H1 (cell line): ENCODE results near the gene COL25A1. TPM values are rescaled to one million over a fixed set of nuclear protein-coding genes. Genes with fewer than 3 reads are reported as not detected.

ENCODE experiments used
- CHD7 ChIP-seq: fragments of 300-600 bp; sonication (generic); IDR thresholded peaks from 2 replicates; pipeline ENCODE4 v1.7.1; 2012; ENCODE audit warnings: low read length, moderate library complexity, mild to moderate bottlenecking, inconsistent platforms; ENCODE audit not compliant: insufficient replicate concordance
- EGR1 ChIP-seq: IDR thresholded peaks from 2 replicates; pipeline ENCODE4 v1.6.1; 2011; ENCODE audit warnings: low read depth, low read length, borderline replicate concordance
- polyA plus RNA-seq, 7 experiments: library from polyadenylated mRNA; depleted of rRNA in 3 of 7; stranded (reverse) in 5 of 7; unstranded in 2 of 7; fragments of >200 nt in 5 of 7; fragments of 200-250 nt in 2 of 7; gene quantifications; 1 replicate in 5 of 7; 2 replicates in 1 of 7; 4 replicates in 1 of 7; pipeline versions ENCODE4 v1.2.1 to v1.2.3, GENCODE V29; 2011 to 2013; ENCODE audit warnings: missing spikeins in 2 of 7, mixed read lengths in 2 of 7
- total RNA-seq: library from RNA; stranded (reverse); fragmentation: NEBNext Ultra II Directional; extraction: Animal tissue kit (Norgen Biotek cat#: 25700); gene quantifications from 2 replicates; pipeline ENCODE4 v1.2.1, GENCODE V29; 2021

Gene COL25A1
- total and polyA plus RNA-seq, 2 of the 8 experiments (the other 6 are each of a cell fraction or from before 2014, with no cell fraction given) = 1.1 to 8.3 TPM

- TF ChIP-seq CHD7 (no peak), EGR1 (no peak)
Measured at GRCh38 chr4:109238746-109239145, 63.7 kb downstream of the COL25A1 start (continued).
